Measurements from ENCODE around the gene GPATCH2.
"Not testable (repeated sequence)": the region's sequence is repeated elsewhere in the genome, so short reads cannot be mapped to it uniquely, and the experiment has no call there.

GPATCH2 gene

GRCh38 chr1:217443845-217444244 lies 187.0 kb downstream of the GPATCH2 start:
- DNase-seq (ENCODE audit: low spot score) = no peak

GRCh38 chr1:217437376-217437775 lies 193.5 kb downstream of the GPATCH2 start:
- DNase-seq (ENCODE audit: low spot score) = no peak

- DNase-seq (ENCODE audit: low spot score) = no peak
Measured at GRCh38 chr1:217435204-217435603, 195.7 kb downstream of the GPATCH2 start.

GRCh38 chr1:217433664-217434063 lies 197.2 kb downstream of the GPATCH2 start:
- no peak for DNase-seq (ENCODE audit: low spot score)

GRCh38 chr1:217432339-217432738 lies 198.6 kb downstream of the GPATCH2 start:
- no peak for DNase-seq (ENCODE audit: low spot score)

GRCh38 chr1:217431395-217431794 lies 199.5 kb downstream of the GPATCH2 start:
- DNase-seq (ENCODE audit: low spot score) = no peak

GRCh38 chr1:217425422-217425821 lies 205.5 kb downstream of the GPATCH2 start:
- no peak for DNase-seq (ENCODE audit: low spot score)

- no peak for DNase-seq (ENCODE audit: low spot score)
Measured at GRCh38 chr1:217419194-217419551, 211.7 kb downstream of the GPATCH2 start.

- DNase-seq (ENCODE audit: low spot score) = no peak
Measured at GRCh38 chr1:217418269-217419193, 212.4 kb downstream of the GPATCH2 start.

GRCh38 chr1:217417363-217417762 lies 213.5 kb downstream of the GPATCH2 start:
- no peak for DNase-seq (ENCODE audit: low spot score)

GRCh38 chr1:217407534-217408001 lies 223.3 kb downstream of the GPATCH2 start:
- DNase-seq (ENCODE audit: low spot score) = no peak

- no peak for DNase-seq (ENCODE audit: low spot score)
Measured at GRCh38 chr1:217403026-217403720, 227.7 kb downstream of the GPATCH2 start.

- no peak for DNase-seq (ENCODE audit: low spot score)
Measured at GRCh38 chr1:217402301-217402700, 228.6 kb downstream of the GPATCH2 start.

GRCh38 chr1:217393896-217394295 lies 237.0 kb downstream of the GPATCH2 start:
- DNase-seq (ENCODE audit: low spot score) = no peak

GRCh38 chr1:217392441-217392840 lies 238.4 kb downstream of the GPATCH2 start:
- no peak for DNase-seq (ENCODE audit: low spot score)

- no peak for DNase-seq (ENCODE audit: low spot score)
Measured at GRCh38 chr1:217389895-217390294, 241.0 kb downstream of the GPATCH2 start.

- DNase-seq (ENCODE audit: low spot score) = no peak
Measured at GRCh38 chr1:217388522-217389065, 242.3 kb downstream of the GPATCH2 start.

GRCh38 chr1:217381773-217382172 lies 249.1 kb downstream of the GPATCH2 start:
- not testable (repeated sequence) for DNase-seq (ENCODE audit: low spot score)

GRCh38 chr1:217379804-217380203 lies 251.1 kb downstream of the GPATCH2 start:
- DNase-seq (ENCODE audit: low spot score) = not testable (repeated sequence)

- no peak for DNase-seq (ENCODE audit: low spot score)
Measured at GRCh38 chr1:217379336-217379735, 251.6 kb downstream of the GPATCH2 start.

Measured in hematopoietic multipotent progenitor cell treated with erythropoietin and hydrocortisone succinate and interleukin-3 and kit ligand, for 17 days (in vitro differentiated cells).